ENCODE data around the gene SHISA5.
"Not testable (repeated sequence)": the region's sequence is repeated elsewhere in the genome, so short reads cannot be mapped to it uniquely, and the experiment has no call there.

Gene SHISA5

GRCh38 chr3:48476426-48477053 lies 27.4 kb downstream of the SHISA5 start:
- no peaks in the 10 kb centered on the region for H3K27me3 ChIP-seq
- no peak for DNase-seq
- no peak overlapping the region for H3K4me3 ChIP-seq (ENCODE audit: low read depth, low read length)
- no peak for TF ChIP-seq CTCF (IDR thresholded peaks at IDR 0.05; ENCODE audit: low read depth, low read length)
- no peaks in the 10 kb centered on the region for H3K36me3 ChIP-seq
- no peaks in the 10 kb centered on the region; the same call in 1 of the 2 replicates for H3K4me1 ChIP-seq
- no peaks in the 10 kb centered on the region for H3K9me3 ChIP-seq

GRCh38 chr3:48475188-48475587 lies 28.8 kb downstream of the SHISA5 start:
- no peak for DNase-seq
- Histone ChIP-seq H3K9me3 (no peaks in the 10 kb centered on the region), H3K36me3 (no peaks in the 10 kb centered on the region), H3K27me3 (no peaks in the 10 kb centered on the region), H3K4me1 (no peaks in the 10 kb centered on the region; the same call in 1 of the 2 replicates), H3K4me3 (ENCODE audit: low read depth, low read length) (no peak overlapping the region)
- TF ChIP-seq CTCF (IDR thresholded peaks at IDR 0.05; ENCODE audit: low read depth, low read length): no peak

GRCh38 chr3:48474619-48475018 lies 29.4 kb downstream of the SHISA5 start:
- no peak for DNase-seq
- H3K4me1 ChIP-seq: no peaks in the 10 kb centered on the region; the same call in 1 of the 2 replicates
- H3K36me3 ChIP-seq: no peaks in the 10 kb centered on the region
- H3K27me3 ChIP-seq: no peaks in the 10 kb centered on the region
- no peak for TF ChIP-seq CTCF (IDR thresholded peaks at IDR 0.05; ENCODE audit: low read depth, low read length)
- no peaks in the 10 kb centered on the region for H3K9me3 ChIP-seq
- H3K4me3 ChIP-seq (ENCODE audit: low read depth, low read length): no peak overlapping the region

- H3K9me3 ChIP-seq; H3K27me3 ChIP-seq; H3K36me3 ChIP-seq; H3K4me1 ChIP-seq; DNase-seq; H3K4me3 ChIP-seq (ENCODE audit: low read depth, low read length): not testable (repeated sequence)
Observed at GRCh38 chr3:48474031-48474430, 29.9 kb downstream of the SHISA5 start.

- no peak for DNase-seq
- H3K9me3 ChIP-seq: no peaks in the 10 kb centered on the region
- no peak for TF ChIP-seq CTCF (IDR thresholded peaks at IDR 0.05; ENCODE audit: low read depth, low read length)
- no peaks in the 10 kb centered on the region for H3K36me3 ChIP-seq
- H3K4me3 ChIP-seq (ENCODE audit: low read depth, low read length): peak overlapping the region; percentile 68
- no peaks in the 10 kb centered on the region for H3K27me3 ChIP-seq
- H3K4me1 ChIP-seq: no peaks in the 10 kb centered on the region; the same call in 1 of the 2 replicates
Observed at GRCh38 chr3:48473617-48473952, 30.4 kb downstream of the SHISA5 start.

GRCh38 chr3:48472923-48473616 lies 30.9 kb downstream of the SHISA5 start:
- Histone ChIP-seq H3K4me1 (no peaks in the 10 kb centered on the region; the same call in none of the 2 replicates), H3K4me3 (ENCODE audit: low read depth, low read length) (peak overlapping the region; percentile 68), H3K9me3 (no peaks in the 10 kb centered on the region), H3K27me3 (no peaks in the 10 kb centered on the region), H3K36me3 (no peaks in the 10 kb centered on the region; the same call in 1 of the 2 replicates)
- peak; percentile 47 for TF ChIP-seq CTCF (IDR thresholded peaks at IDR 0.05; ENCODE audit: low read depth, low read length)
- DNase-seq: peak; percentile 76
